Type B pancreatic cell (in vitro differentiated cells): ENCODE measurements around the gene CPED1. TPM values are rescaled to one million over a fixed set of nuclear protein-coding genes. Genes with fewer than 3 reads are reported as not detected.

Experiments
- DNase-seq: peaks from one replicate; pipeline ENCODE4 v3.0.0; 2021; ENCODE audit warnings: mixed read lengths; ENCODE audit not compliant: unreplicated experiment; ENCODE audit errors: extremely low spot score
- H3K27ac Mint-ChIP-seq: 2 replicates; pipeline ENCODE4 v1.8.0; 2021; ENCODE audit warnings: mild to moderate bottlenecking, mixed read lengths
- H3K27me3 Mint-ChIP-seq: 2 replicates; pipeline ENCODE4 v1.8.0; 2021; ENCODE audit warnings: mixed read lengths
- H3K36me3 Mint-ChIP-seq: 2 replicates; pipeline ENCODE4 v1.8.0; 2021; ENCODE audit warnings: mixed read lengths
- H3K4me1 Mint-ChIP-seq: one replicate; pipeline ENCODE4 v1.8.0; 2021; ENCODE audit warnings: mixed read lengths; ENCODE audit not compliant: unreplicated experiment
- H3K4me3 Mint-ChIP-seq: 2 replicates; pipeline ENCODE4 v1.8.0; 2021; ENCODE audit warnings: mild to moderate bottlenecking, mixed read lengths
- H3K9me3 Mint-ChIP-seq: 2 replicates; pipeline ENCODE4 v1.8.0; 2021; ENCODE audit warnings: mixed read lengths
- total RNA-seq: library from RNA; stranded (reverse); gene quantifications from 2 replicates; pipeline ENCODE4 v1.2.1, GENCODE V29; 2021; ENCODE audit warnings: low replicate concordance
- TF ChIP-seq, protein P1 (sequence below): fragments of 200-600 bp; sonication (generic); conservative IDR thresholded peaks from 2 replicates; pipeline ENCODE4 v1.5.0; 2021; ENCODE audit warnings: antibody characterized with exemption, mild to moderate bottlenecking

The CPED1 gene
- total RNA-seq, 1 donor from 2014 or later = 45.4 TPM

DNA sequence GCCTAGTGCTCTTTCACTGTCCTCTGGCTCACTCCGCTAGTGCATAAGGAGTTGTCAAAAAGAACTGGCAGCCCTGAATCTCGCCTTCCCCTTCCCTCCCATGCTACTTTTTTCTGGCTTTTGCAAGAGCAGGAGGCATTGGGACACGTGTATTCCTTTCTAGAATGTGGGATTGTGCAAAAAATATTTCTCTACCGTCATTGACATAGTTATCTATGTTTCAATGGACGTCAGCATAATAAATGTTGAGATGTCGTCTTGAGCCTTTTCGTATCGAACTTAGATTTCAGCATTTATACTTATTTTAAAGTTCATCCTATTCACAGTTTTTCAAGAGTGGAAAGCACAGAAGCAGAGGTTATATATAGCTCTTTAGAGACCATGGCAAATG, 37.2 kb upstream of the CPED1 start:
- H3K4me3 Mint-ChIP-seq = peak overlapping the region; percentile 98
- no peaks in the 10 kb centered on the region for H3K27me3 Mint-ChIP-seq
- H3K36me3 Mint-ChIP-seq = peaks cover 12% of the 10 kb centered on the region
- TF ChIP-seq, protein P1, sequence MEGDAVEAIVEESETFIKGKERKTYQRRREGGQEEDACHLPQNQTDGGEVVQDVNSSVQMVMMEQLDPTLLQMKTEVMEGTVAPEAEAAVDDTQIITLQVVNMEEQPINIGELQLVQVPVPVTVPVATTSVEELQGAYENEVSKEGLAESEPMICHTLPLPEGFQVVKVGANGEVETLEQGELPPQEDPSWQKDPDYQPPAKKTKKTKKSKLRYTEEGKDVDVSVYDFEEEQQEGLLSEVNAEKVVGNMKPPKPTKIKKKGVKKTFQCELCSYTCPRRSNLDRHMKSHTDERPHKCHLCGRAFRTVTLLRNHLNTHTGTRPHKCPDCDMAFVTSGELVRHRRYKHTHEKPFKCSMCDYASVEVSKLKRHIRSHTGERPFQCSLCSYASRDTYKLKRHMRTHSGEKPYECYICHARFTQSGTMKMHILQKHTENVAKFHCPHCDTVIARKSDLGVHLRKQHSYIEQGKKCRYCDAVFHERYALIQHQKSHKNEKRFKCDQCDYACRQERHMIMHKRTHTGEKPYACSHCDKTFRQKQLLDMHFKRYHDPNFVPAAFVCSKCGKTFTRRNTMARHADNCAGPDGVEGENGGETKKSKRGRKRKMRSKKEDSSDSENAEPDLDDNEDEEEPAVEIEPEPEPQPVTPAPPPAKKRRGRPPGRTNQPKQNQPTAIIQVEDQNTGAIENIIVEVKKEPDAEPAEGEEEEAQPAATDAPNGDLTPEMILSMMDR = no peak
- H3K27ac Mint-ChIP-seq = peak overlapping the region; percentile 99
- H3K9me3 Mint-ChIP-seq = no peaks in the 10 kb centered on the region
- no peak for DNase-seq
- peaks cover 15% of the 10 kb centered on the region for H3K4me1 Mint-ChIP-seq

GRCh38 chr7:120951826-120952225, 36.7 kb upstream of the CPED1 start:
- Mint-ChIP-seq H3K4me3 (peak overlapping the region; percentile 98), H3K27me3 (no peaks in the 10 kb centered on the region), H3K4me1 (peaks cover 15% of the 10 kb centered on the region), H3K36me3 (peaks cover 14% of the 10 kb centered on the region), H3K27ac (peak overlapping the region; percentile 99), H3K9me3 (no peaks in the 10 kb centered on the region)
- TF ChIP-seq, protein P1 = no peak
- DNase-seq = no peak

DNA sequence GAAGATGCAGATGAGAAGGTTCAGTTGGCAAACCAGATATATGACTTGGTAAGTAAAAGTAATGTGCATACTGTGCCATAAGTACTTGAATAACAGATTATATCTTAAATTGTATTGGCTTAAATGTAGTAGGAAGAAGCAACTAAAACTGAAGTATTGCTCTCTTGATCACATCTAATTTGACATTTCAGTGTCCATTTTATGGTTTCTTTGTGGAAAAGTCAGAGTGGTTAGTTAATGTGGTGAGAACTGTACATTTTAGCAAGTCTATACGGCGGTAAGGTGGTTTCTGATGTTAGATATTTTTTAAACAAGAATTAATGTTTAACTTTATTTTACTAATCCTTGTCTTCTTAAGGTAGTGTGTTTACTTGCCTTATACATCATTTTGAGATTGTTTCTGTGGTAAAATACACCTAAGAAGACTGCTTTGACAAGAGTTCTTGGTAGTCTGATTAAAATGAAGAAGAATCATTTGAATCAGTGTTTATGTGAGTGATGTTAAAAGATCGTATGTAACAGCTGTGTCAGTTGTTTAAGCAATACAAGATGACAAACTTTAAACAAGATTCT, 32.8 kb upstream of the CPED1 start:
- Mint-ChIP-seq H3K9me3 (no peaks in the 10 kb centered on the region), H3K4me3 (no peak overlapping the region), H3K36me3 (peaks cover 28% of the 10 kb centered on the region), H3K4me1 (peaks cover 9% of the 10 kb centered on the region), H3K27ac (no peak overlapping the region), H3K27me3 (no peaks in the 10 kb centered on the region)
- DNase-seq = no peak
- TF ChIP-seq, protein P1 = no peak

- no peak overlapping the region for H3K4me3 Mint-ChIP-seq
- H3K4me1 Mint-ChIP-seq = peaks cover 4% of the 10 kb centered on the region
- no peaks in the 10 kb centered on the region for H3K9me3 Mint-ChIP-seq
- DNase-seq = no peak
- H3K27me3 Mint-ChIP-seq = no peaks in the 10 kb centered on the region
- H3K27ac Mint-ChIP-seq = no peak overlapping the region
- TF ChIP-seq, protein P1 = no peak
- peaks cover 32% of the 10 kb centered on the region for H3K36me3 Mint-ChIP-seq
Observed at GRCh38 chr7:120959929-120960484, 28.5 kb upstream of the CPED1 start.

GRCh38 chr7:120960714-120961113, 27.8 kb upstream of the CPED1 start:
- Mint-ChIP-seq H3K36me3 (peaks cover 33% of the 10 kb centered on the region), H3K4me1 (peaks cover 4% of the 10 kb centered on the region), H3K27ac (no peak overlapping the region), H3K27me3 (no peaks in the 10 kb centered on the region), H3K9me3 (no peaks in the 10 kb centered on the region), H3K4me3 (no peak overlapping the region)
- TF ChIP-seq, protein P1 = no peak
- DNase-seq = no peak
